ENCODE measurements around the gene C6orf52. TPM values are rescaled to one million over a fixed set of nuclear protein-coding genes. Genes with fewer than 3 reads are reported as not detected.

C6orf52 gene
- total and polyA plus RNA-seq, 9 of the 15 experiments (the other 6 are each of a cell fraction or from before 2014, with no cell fraction given), result 6.7 to 37.0 (median 11.1) TPM

DNA sequence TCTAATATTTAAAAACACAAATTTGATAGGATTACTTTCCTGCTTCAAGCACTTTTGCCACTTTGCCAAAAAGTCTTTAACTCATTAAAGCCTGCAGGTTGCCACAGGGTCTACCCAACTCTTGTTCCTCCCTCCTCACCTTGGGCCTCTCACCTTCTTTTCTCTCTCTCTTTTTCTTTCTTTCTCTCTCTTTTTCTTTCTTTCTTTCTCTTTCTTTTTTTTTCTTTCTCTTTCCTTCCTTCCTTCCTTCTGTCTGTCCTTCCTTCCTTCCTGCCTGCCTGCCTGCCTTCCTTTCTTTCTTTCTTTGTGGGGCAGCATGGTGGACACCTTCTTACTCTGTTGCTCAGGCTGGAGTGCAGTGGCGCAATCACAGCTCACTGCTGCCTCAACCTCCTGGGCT, 50.2 kb downstream of the C6orf52 start (continued):
- TF ChIP-seq DDX20 (tag; IDR thresholded peaks at IDR 0.05; ENCODE audit: low read depth), result no peak
- TF ChIP-seq PHTF2 (CRISPR knock-in tag; IDR thresholded peaks at IDR 0.05), result no peak
- no peak for TF ChIP-seq KAT8 (IDR thresholded peaks at IDR 0.05; ENCODE audit: low read depth)
- TF ChIP-seq RAD21 (CRISPR knock-in tag; conservative IDR thresholded peaks at IDR 0.05 in 1 of 2, IDR thresholded peaks at IDR 0.05 in 1 of 2), result no peak
- 0 out of 2 replicates have a peak, but pooled peaks have one; percentile 33 for TF ChIP-seq LARP7 (IDR thresholded peaks at IDR 0.05)
- no peak for TF ChIP-seq STAT5A (IDR thresholded peaks at IDR 0.05; ENCODE audit: borderline replicate concordance, low read length)
- TF ChIP-seq NR4A1 (CRISPR knock-in tag; IDR thresholded peaks at IDR 0.05), result no peak
- TF ChIP-seq NR4A1 (tag; IDR thresholded peaks at IDR 0.05), result no peak
- TF ChIP-seq ZFP30 (CRISPR knock-in tag; IDR thresholded peaks at IDR 0.05; ENCODE audit: borderline replicate concordance), result no peak
- no peak for TF ChIP-seq DACH1 (IDR thresholded peaks at IDR 0.05; ENCODE audit: partially characterized antibody)
- TF ChIP-seq, protein P1, sequence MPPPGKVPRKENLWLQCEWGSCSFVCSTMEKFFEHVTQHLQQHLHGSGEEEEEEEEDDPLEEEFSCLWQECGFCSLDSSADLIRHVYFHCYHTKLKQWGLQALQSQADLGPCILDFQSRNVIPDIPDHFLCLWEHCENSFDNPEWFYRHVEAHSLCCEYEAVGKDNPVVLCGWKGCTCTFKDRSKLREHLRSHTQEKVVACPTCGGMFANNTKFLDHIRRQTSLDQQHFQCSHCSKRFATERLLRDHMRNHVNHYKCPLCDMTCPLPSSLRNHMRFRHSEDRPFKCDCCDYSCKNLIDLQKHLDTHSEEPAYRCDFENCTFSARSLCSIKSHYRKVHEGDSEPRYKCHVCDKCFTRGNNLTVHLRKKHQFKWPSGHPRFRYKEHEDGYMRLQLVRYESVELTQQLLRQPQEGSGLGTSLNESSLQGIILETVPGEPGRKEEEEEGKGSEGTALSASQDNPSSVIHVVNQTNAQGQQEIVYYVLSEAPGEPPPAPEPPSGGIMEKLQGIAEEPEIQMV (tag; conservative IDR thresholded peaks at IDR 0.05; ENCODE audit: low read depth), result 0 out of 2 replicates have a peak, but pooled peaks have one; percentile 23
